NCI-H2227 (cell line): ENCODE measurements around the gene AKAP3.

Experiments used
- DNase-seq: peaks from one replicate; lab custom pipeline; 2025; ENCODE audit not compliant: unreplicated experiment; lab: John Stamatoyannopoulos, UW

AKAP3 gene

GRCh38 chr12:4603421-4603820, 45.4 kb downstream of the AKAP3 start:
- DNase-seq = no peak

- DNase-seq = no peak
These were observed 53.0 kb downstream of the AKAP3 start for GRCh38 chr12:4595881-4596280.

- DNase-seq = no peak
These were observed 57.6 kb downstream of the AKAP3 start for GRCh38 chr12:4591180-4591687.

GRCh38 chr12:4589941-4590340, 58.9 kb downstream of the AKAP3 start:
- no peak for DNase-seq

- DNase-seq = no peak
These were observed 59.9 kb downstream of the AKAP3 start for GRCh38 chr12:4588916-4589315.

- DNase-seq = no peak
These were observed 61.7 kb downstream of the AKAP3 start for GRCh38 chr12:4587108-4587507.

GRCh38 chr12:4586500-4586899, 62.4 kb downstream of the AKAP3 start:
- DNase-seq = no peak

- no peak for DNase-seq
These were observed 64.0 kb downstream of the AKAP3 start for GRCh38 chr12:4584896-4585295.

GRCh38 chr12:4584281-4584680, 64.6 kb downstream of the AKAP3 start:
- DNase-seq = no peak

GRCh38 chr12:4580281-4580688, 68.6 kb downstream of the AKAP3 start:
- no peak for DNase-seq

- no peak for DNase-seq
These were observed 69.3 kb downstream of the AKAP3 start for GRCh38 chr12:4579305-4580102.

GRCh38 chr12:4572680-4573079, 76.2 kb downstream of the AKAP3 start:
- DNase-seq = no peak

GRCh38 chr12:4569261-4569660, 79.6 kb downstream of the AKAP3 start:
- DNase-seq = no peak

GRCh38 chr12:4567073-4567881, 81.6 kb downstream of the AKAP3 start:
- no peak for DNase-seq

- no peak for DNase-seq
These were observed 82.4 kb downstream of the AKAP3 start for GRCh38 chr12:4566474-4566873.
